ENCODE data around the gene SYT3. TPM values are rescaled to one million over a fixed set of nuclear protein-coding genes. Genes with fewer than 3 reads are reported as not detected.
"Not testable (repeated sequence)": the region's sequence is repeated elsewhere in the genome, so short reads cannot be mapped to it uniquely, and the experiment has no call there.

SYT3 gene
- total RNA-seq, 2 experiments from 2014 or later = not detected

DNA sequence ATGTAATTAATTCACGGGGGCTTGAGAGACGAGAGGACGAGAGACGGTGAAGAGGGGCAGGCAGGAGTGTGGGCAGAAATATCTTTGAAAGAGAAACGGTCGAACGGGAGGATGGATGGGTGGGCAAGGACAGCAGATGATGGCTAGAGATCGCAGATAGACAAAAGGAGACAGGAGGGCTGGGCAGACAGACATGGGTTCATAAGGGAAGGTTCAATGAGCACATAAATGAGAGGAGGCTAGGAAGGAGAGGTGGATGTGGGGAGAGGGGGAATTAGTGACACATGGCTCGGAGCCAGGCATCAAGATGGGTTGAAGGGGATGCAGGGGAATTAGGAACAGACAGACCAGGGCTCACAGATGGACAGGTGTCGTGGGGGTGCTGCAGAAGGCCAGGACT is 1.1 kb downstream of the SYT3 start:
- CTCF ChIA-PET = interaction anchor here (0.7 kb wide), 1 partner anchor 789 kb away, joined by 3 read pairs; no protein-coding TSS in a partner anchor
- no peaks in the 10 kb centered on the region for H3K4me1 Mint-ChIP-seq

DNA sequence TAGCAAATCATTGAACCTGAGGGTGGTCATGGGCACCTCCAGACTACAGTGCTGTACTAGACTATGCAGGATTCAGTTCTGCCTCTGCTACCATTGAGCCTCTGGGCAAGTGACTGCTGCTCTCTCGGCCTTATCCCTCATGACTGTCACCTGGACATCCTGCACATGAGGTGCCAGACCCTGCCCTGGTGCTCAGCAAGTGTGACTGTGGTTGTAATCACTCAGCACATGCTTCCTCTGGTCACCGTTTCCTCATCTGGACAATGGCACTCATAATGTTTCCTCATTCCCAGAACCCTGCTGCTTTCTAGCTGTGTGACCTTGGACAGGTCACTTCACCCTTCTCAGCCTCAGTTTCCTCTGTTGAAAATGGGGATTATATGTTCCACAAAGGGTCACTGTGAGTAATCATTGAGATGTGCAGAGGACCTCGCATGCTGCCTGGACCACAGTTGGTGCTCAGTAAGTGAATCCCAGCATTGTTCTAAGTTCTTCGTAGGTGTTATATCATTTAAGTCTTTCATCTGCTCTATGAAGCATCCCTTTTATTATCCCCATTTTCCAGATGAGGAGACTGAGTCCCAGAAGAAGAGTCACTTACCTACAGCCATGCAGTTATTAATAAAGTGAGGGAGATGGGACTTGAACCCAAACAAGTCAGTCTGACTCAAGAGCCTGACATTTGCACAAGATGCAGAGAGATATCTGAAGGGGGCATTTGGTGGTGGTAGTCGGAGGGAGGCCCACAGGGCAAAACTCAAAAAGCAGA is 3.2 kb downstream of the SYT3 start:
- peaks cover 33% of the 10 kb centered on the region for H3K27me3 Mint-ChIP-seq
- H3K4me1 Mint-ChIP-seq = no peaks in the 10 kb centered on the region
- no peak overlapping the region for H3K27ac Mint-ChIP-seq
- no peak for ATAC-seq
- H3K4me3 Mint-ChIP-seq = no peak overlapping the region
- CTCF ChIA-PET = interaction anchor here (0.7 kb wide), 1 partner anchor 101 kb away, joined by 3 read pairs; no protein-coding TSS in a partner anchor
- no peak for DNase-seq
- H3K36me3 Mint-ChIP-seq = peaks cover 3% of the 10 kb centered on the region
- peaks cover 13% of the 10 kb centered on the region for H3K9me3 Mint-ChIP-seq (ENCODE audit: low read depth)

More for the DNA sequence above, 1.1 kb downstream of the SYT3 start:
- no peak overlapping the region for H3K4me3 Mint-ChIP-seq
- ATAC-seq = no peak
- H3K9me3 Mint-ChIP-seq (ENCODE audit: low read depth) = peaks cover 9% of the 10 kb centered on the region
- no peak overlapping the region for H3K27ac Mint-ChIP-seq
- H3K27me3 Mint-ChIP-seq = peaks cover 33% of the 10 kb centered on the region
- H3K36me3 Mint-ChIP-seq = peaks cover 2% of the 10 kb centered on the region
- DNase-seq = no peak

DNA sequence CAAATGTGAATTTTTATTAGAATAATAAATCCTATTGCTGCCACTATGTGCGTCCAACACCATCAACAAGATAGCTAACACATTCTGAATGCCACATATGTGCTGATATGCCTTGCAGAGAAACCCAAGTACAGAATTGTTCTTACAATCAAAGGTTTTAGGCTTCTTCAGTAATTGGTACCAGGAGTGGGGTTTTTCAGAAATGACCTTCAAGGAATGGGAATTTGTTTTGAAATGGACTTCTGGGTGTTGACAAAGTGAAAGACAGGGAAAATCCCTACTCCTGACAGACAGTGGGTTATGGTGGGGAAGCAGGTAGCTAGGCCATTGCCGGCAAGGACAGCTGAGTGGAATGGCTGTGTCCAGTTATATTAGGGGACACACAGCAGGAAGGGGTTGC is 5.7 kb downstream of the SYT3 start:
- no peaks in the 10 kb centered on the region for H3K4me1 Mint-ChIP-seq
- peaks cover 3% of the 10 kb centered on the region for H3K36me3 Mint-ChIP-seq
- H3K9me3 Mint-ChIP-seq (ENCODE audit: low read depth) = peaks cover 13% of the 10 kb centered on the region
- ATAC-seq (no peak), DNase-seq (no peak)
- no peak overlapping the region for H3K27ac Mint-ChIP-seq
- H3K27me3 Mint-ChIP-seq = peaks cover 20% of the 10 kb centered on the region
- CTCF ChIA-PET = interaction anchor here (0.7 kb wide), 1 partner anchor 321 kb away, joined by 3 read pairs; no protein-coding TSS in a partner anchor
- no peak overlapping the region for H3K4me3 Mint-ChIP-seq

DNA sequence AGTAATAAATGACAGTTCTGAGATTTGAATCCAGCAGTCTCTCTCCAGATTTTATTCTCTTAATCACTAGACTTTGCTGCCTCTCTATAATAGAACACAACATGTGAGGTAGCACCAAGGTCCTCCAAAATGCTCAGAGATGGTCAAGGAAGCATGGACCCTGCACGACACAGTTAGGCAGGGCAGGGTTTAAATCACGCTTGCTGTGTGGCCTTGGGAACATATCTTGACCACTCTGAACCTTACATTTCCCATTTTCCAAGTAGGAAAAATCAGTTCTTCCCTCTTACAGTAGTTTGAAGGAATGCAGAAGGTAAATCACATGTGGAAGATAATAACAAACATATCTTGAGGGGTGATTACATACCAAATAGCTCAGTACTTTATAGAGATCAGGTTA is 6.3 kb downstream of the SYT3 start:
- Mint-ChIP-seq H3K27ac (no peak overlapping the region), H3K9me3 (ENCODE audit: low read depth) (peaks cover 13% of the 10 kb centered on the region), H3K36me3 (peaks cover 3% of the 10 kb centered on the region), H3K27me3 (peaks cover 14% of the 10 kb centered on the region), H3K4me3 (no peak overlapping the region), H3K4me1 (no peaks in the 10 kb centered on the region)
- DNase-seq (no peak), ATAC-seq (no peak)
- CTCF ChIA-PET = no interaction called here

DNA sequence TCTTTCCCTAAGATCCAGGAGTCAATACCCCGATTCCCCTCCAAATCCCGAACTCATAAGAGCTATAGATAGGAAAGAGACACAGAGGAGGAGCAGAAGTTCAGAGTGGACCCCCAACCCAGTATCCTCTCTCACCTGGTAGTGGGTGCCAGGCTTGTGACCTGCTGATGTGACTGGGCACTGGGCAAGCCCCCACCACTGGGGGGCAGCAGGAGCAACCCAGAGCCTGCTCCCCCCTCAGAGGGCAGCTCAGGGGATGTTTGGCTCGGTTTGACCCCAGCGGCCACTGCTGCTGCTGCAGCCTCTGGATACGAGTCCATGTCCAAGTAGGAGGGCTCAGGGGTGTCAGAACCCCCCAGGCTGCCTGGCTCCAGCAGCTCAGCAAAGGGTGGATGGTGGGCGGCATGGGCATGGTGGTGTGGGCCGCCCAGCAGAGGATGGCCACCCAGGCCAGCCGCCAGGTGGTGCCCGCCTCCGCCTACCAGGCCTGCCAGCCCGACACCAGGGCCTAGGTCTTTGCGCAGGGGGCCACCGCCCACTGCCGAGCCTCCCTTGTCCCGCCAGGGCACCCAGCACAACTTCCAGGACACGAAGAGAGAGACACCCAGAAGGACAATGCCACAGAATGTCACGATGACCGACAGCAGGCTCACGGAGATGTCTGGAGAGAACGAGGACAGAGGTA is 7.4 kb downstream of the SYT3 start:
- no peak overlapping the region for H3K4me3 Mint-ChIP-seq
- no peak overlapping the region for H3K27ac Mint-ChIP-seq
- peaks cover 3% of the 10 kb centered on the region for H3K36me3 Mint-ChIP-seq
- peaks cover 13% of the 10 kb centered on the region for H3K9me3 Mint-ChIP-seq (ENCODE audit: low read depth)
- peaks cover 4% of the 10 kb centered on the region for H3K27me3 Mint-ChIP-seq
- H3K4me1 Mint-ChIP-seq = no peaks in the 10 kb centered on the region
- ATAC-seq (no peak), DNase-seq (no peak)
- CTCF ChIA-PET = no interaction called here

DNA sequence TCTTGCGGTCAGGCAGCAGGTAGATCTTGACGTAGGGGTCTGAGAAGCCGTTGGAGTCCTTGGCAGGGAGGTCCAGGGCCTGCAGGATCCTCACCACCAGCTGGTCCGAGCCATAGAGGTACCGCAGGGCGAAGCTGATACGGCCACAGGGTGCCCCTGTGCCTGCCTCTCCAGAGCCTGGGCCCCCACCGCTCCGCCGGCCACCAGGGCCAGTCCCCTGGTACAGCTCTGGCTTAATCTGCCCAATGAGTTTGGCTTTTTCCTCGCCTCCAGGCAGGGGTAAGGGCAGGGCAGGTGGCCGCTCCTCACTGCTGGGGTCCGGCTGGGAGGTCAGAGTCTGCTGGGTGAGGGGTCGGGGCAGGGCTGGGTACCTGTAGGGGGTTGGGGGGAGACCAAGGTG is 9.9 kb downstream of the SYT3 start:
- DNase-seq = no peak

DNA sequence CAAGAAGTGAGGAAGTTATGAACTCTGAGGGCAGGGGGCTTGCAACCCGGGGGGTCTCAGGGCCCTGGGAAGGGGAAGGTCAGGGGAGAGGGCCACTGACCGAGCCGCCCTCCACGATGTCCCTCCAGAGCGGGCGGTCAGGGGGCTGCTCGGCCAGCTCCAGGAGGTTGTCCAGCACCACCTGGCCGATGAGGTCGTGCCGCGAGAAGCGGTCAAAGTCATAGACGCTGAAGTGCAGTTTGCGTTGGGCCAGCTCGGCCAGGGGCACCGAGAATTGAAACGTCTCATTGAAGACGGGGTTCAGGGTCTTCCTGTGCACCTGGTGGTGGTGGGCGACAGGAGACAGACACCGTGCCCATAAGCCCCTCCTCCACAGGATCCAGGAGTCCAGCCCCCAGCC is 10.5 kb downstream of the SYT3 start:
- CTCF ChIA-PET = no interaction called here
- no peak for ATAC-seq
- Mint-ChIP-seq H3K4me3 (no peak overlapping the region), H3K27me3 (no peaks in the 10 kb centered on the region), H3K9me3 (ENCODE audit: low read depth) (peaks cover 8% of the 10 kb centered on the region), H3K27ac (no peak overlapping the region), H3K4me1 (no peaks in the 10 kb centered on the region), H3K36me3 (peaks cover 3% of the 10 kb centered on the region)
- no peak for DNase-seq

More for the DNA sequence above, 9.9 kb downstream of the SYT3 start:
- peaks cover 3% of the 10 kb centered on the region for H3K36me3 Mint-ChIP-seq
- H3K4me1 Mint-ChIP-seq = no peaks in the 10 kb centered on the region
- H3K27me3 Mint-ChIP-seq = no peaks in the 10 kb centered on the region
- no peak for ATAC-seq
- H3K4me3 Mint-ChIP-seq = no peak overlapping the region
- CTCF ChIA-PET = no interaction called here
- H3K27ac Mint-ChIP-seq = no peak overlapping the region
- peaks cover 8% of the 10 kb centered on the region for H3K9me3 Mint-ChIP-seq (ENCODE audit: low read depth)

DNA sequence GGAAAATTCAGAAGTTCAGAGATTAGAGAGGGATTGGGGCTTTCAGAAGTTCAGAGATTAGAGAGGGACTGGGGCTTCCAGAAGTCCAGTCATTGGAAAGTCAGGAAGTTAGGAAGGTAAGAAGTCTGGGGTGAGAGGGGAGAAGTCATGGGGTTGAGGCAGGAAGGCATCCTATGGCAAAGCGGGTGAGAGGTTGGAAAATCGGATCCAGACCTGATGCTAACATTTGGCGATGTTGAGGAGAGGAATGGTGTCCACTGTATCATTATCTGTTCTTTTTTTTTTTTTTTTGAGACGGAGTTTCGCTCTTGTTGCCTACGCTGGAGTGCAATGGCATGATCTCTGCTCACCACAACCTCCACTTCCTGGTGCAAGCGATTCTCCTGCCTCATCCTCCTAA is 11.1 kb downstream of the SYT3 start:
- H3K9me3 Mint-ChIP-seq (ENCODE audit: low read depth) = peaks cover 4% of the 10 kb centered on the region
- H3K4me3 Mint-ChIP-seq = no peak overlapping the region
- DNase-seq (no peak), ATAC-seq (no peak)
- H3K27me3 Mint-ChIP-seq = no peaks in the 10 kb centered on the region
- H3K27ac Mint-ChIP-seq = no peak overlapping the region
- H3K4me1 Mint-ChIP-seq = no peaks in the 10 kb centered on the region
- CTCF ChIA-PET = no interaction called here
- H3K36me3 Mint-ChIP-seq = peaks cover 1% of the 10 kb centered on the region

DNA sequence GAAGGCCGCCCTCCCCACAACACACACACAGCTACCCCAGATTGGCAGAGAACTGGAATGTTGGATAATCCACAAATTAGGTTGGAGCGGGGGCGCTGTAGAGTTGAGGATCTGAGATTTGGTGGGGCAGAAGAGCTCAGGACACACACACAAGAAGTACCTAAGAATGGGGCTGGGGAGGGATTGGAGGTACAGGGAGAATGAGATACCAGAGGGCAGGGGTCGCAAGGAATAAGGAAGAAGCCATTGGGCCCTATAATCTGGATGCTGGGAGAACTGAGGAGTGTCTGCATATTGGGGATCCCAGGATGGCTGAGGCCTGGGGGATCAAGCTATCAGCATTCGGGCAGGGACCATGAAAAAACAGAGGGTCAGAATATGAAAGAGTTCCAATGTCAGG is 11.5 kb downstream of the SYT3 start:
- no peaks in the 10 kb centered on the region for H3K4me1 Mint-ChIP-seq
- H3K4me3 Mint-ChIP-seq = no peak overlapping the region
- DNase-seq = no peak
- CTCF ChIA-PET = no interaction called here
- no peaks in the 10 kb centered on the region for H3K27me3 Mint-ChIP-seq
- ATAC-seq = no peak
- H3K9me3 Mint-ChIP-seq (ENCODE audit: low read depth) = no peaks in the 10 kb centered on the region
- no peaks in the 10 kb centered on the region for H3K36me3 Mint-ChIP-seq
- H3K27ac Mint-ChIP-seq = no peak overlapping the region

DNA sequence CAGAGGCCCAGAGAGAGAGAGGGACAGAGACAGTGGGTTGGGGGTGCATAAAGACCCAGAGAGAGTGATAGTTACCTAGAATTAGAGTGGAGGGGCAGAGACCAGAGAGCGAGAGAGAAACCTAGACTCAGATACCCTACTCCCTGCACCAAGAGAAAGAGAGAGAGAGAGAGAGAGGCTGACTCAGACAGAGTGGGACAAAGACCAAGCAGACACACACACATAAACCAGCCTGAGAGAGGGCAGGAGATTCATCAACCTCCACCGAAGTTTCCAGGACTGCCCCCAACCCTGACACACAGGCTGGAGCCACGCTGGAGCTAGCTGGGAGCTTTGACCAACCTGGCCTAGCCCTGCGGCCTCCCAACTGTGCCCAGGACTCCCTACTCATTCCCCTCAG is 12.9 kb downstream of the SYT3 start:
- no peak overlapping the region for H3K4me3 Mint-ChIP-seq
- no peaks in the 10 kb centered on the region for H3K27me3 Mint-ChIP-seq
- no peaks in the 10 kb centered on the region for H3K4me1 Mint-ChIP-seq
- H3K9me3 Mint-ChIP-seq (ENCODE audit: low read depth) = no peaks in the 10 kb centered on the region
- H3K27ac Mint-ChIP-seq = no peak overlapping the region
- DNase-seq = no peak
- CTCF ChIA-PET = no interaction called here
- H3K36me3 Mint-ChIP-seq = no peaks in the 10 kb centered on the region
- no peak for ATAC-seq

DNA sequence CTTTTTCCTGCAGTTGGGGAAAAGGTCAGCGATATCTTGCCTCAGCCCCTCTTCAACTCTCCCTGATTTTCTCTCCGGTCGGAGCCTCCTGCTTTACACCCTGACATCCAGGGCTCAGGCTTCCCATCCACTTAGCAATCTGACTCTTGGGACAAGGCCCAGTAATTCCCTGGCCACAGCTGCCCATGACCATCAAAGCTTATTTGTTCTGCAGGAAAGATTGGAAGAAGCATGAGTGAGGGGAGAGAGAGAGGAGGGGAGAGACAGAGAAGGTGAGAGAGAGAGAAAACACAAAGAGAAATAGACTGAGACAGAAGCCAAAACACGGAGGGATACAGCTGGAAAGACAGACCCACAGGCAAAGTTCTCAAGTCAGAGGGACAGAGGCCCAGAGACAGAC is 13.7 kb downstream of the SYT3 start:
- H3K9me3 Mint-ChIP-seq (ENCODE audit: low read depth) = no peaks in the 10 kb centered on the region
- CTCF ChIA-PET = interaction anchor here (2.1 kb wide), 1 partner anchor 18 kb away, joined by 4 read pairs; no protein-coding TSS in a partner anchor

DNA sequence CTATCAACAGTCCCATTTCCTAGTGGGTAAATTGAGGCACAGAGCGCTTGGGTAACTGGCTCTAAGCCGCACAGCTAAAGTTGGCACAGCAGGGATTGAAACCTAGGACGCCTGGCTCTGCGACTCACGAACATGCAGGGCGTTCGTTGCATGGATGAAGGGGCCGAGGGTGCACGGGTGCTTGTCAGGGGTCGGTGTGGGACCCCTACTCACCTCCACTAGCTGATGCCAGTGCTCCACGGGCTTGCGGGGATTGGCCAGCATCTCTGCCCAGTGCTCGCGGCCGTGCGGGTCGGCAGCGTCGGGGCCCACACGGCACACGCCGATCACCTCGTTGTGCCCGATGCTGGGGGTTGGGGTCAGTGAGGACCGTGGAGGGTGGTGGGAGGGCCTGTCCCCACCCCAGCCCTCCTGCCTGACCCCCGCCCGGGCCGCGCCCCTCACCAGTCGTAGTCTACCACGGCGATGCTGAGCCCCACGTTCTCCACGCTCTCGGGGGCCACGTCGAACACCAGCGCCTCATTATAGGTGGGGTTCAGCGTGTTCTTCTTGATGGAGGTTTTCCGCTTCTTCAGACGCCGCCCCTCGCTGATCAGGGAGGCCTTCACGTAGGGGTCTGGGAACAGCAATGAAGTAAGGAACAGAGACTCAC is 14.6 kb downstream of the SYT3 start:
- Mint-ChIP-seq H3K36me3 (no peaks in the 10 kb centered on the region), H3K4me1 (no peaks in the 10 kb centered on the region), H3K27ac (no peak overlapping the region), H3K4me3 (no peak overlapping the region), H3K27me3 (no peaks in the 10 kb centered on the region), H3K9me3 (ENCODE audit: low read depth) (no peaks in the 10 kb centered on the region)
- ATAC-seq = no peak
- no peak for DNase-seq
- CTCF ChIA-PET = interaction anchor here (2.1 kb wide), 1 partner anchor 17 kb away, joined by 4 read pairs; no protein-coding TSS in a partner anchor

More for the DNA sequence above, 13.7 kb downstream of the SYT3 start:
- H3K4me3 Mint-ChIP-seq = no peak overlapping the region
- no peaks in the 10 kb centered on the region for H3K27me3 Mint-ChIP-seq
- H3K36me3 Mint-ChIP-seq = no peaks in the 10 kb centered on the region
- no peak for ATAC-seq
- H3K4me1 Mint-ChIP-seq = no peaks in the 10 kb centered on the region
- DNase-seq = no peak
- H3K27ac Mint-ChIP-seq = no peak overlapping the region

DNA sequence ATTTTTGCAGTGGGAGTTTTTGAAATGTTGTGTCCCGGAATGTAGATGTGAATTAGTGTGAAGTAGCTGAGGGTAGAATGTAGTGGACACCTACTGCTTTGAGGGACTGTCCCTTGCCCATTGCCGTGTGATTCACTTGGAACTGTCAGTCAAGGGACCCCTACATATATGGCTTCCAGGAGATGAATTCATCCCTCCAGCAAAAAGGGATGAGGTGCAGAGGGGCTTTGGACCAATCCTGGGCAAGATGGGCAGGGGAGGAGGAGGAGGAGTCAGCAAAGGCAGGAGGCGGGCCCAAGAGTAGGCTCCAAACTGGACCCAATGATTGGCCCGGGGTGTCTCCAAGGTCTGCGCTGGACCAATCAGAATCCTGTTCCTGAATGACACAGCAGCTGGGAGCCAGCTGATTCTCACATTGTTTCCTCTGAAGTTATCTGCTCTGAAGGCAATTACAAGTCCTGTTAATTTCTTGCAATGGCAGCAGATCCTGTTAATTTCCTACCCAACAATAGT is 19.2 kb downstream of the SYT3 start:
- H3K27me3 Mint-ChIP-seq, CTCF ChIA-PET: not testable (repeated sequence)

More for the DNA sequence above, 19.2 kb downstream of the SYT3 start:
- H3K4me3 Mint-ChIP-seq; ATAC-seq; DNase-seq; H3K9me3 Mint-ChIP-seq (ENCODE audit: low read depth); H3K27ac Mint-ChIP-seq; H3K36me3 Mint-ChIP-seq; H3K4me1 Mint-ChIP-seq: not testable (repeated sequence)
